ENCODE measurements around the gene POC1A. TPM values are rescaled to one million over a fixed set of nuclear protein-coding genes. Genes with fewer than 3 reads are reported as not detected.

The POC1A gene
- total and polyA plus RNA-seq, 4 experiments from 2014 or later = 0.36 to 2.4 (median 1.0) TPM

DNA sequence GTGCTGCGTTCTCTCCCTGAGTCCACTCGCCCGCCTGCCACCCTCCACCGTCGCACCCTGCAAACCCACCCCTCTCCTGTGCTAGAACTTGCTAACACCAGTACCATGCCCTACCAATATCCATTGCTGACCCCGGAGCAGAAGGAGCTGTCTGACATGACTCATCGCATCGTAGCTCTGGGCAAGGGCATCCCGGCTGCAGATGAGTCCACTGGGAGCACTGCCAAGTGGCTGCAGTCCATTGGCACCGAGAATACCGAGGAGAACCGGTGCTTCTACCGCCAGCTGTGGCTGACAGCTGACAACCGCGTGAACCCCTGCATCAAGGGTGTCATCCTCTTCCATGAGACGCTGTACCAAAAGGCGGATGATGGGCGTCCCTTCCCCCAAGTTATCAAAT, 38.8 kb upstream of the POC1A start:
- intact Hi-C loops (cut with micrococcal nuclease) = no loop called here
- ChIA-PET POLR2A (ENCODE audit: partially characterized antibody) (no interaction called here), CTCF (ENCODE audit: partially characterized antibody) (interaction anchor here (2.2 kb wide), 1 partner anchor 28 kb away, joined by 7 read pairs; no protein-coding TSS in a partner anchor)
- Mint-ChIP-seq H3K9me3 (no peaks in the 10 kb centered on the region), H3K27ac (no peak overlapping the region), H3K36me3 (no peaks in the 10 kb centered on the region), H3K4me3 (no peak overlapping the region), H3K4me1 (peaks cover 7 to 23% (median 17%) of the 10 kb centered on the region in 4 donors), H3K27me3 (no peaks in the 10 kb centered on the region)
- H3K27ac ChIP-seq (ENCODE audit: low read depth, low read length) = no peak overlapping the region
- H3K4me1 ChIP-seq (ENCODE audit: insufficient read depth, low read length) = peaks cover 11% of the 10 kb centered on the region
- no peak overlapping the region for H3K4me3 ChIP-seq (ENCODE audit: low read length in 2 of 2)
- DNase-seq = no peak
- no peaks in the 10 kb centered on the region for H3K27me3 ChIP-seq (ENCODE audit: insufficient read depth, low read length)
- no peaks in the 10 kb centered on the region for H3K9me3 ChIP-seq (ENCODE audit: control insufficient read depth in 1 of 2, low read length in 2 of 2)
- no peaks in the 10 kb centered on the region for H3K36me3 ChIP-seq (ENCODE audit: insufficient read depth, low read length)

DNA sequence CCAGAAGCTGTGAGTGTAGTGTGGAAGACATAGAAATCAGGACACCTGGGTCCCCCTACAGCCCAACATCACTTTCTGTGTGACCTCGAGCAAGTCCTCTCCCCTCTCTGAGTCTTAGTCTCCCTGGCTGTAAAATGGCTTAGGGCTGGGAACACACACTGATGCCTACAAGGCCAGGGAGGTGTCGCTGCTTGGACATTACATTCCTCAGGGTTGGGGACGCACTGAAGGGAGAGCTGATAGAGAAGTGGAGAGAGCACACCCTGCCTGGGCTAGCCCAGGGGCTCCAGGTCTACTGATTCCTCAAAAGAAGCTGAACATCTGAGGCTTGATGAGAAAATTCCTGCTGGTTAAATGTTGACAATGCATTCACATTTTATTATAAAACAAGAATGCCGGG, 37.4 kb upstream of the POC1A start:
- H3K27ac Mint-ChIP-seq = no peak overlapping the region
- Histone ChIP-seq H3K36me3 (ENCODE audit: insufficient read depth, low read length) (no peaks in the 10 kb centered on the region), H3K4me1 (ENCODE audit: insufficient read depth, low read length) (no peaks in the 10 kb centered on the region), H3K4me3 (ENCODE audit: low read length in 2 of 2) (no peak overlapping the region), H3K27ac (ENCODE audit: low read depth, low read length) (no peak overlapping the region), H3K9me3 (ENCODE audit: control insufficient read depth in 1 of 2, low read length in 2 of 2) (no peaks in the 10 kb centered on the region), H3K27me3 (ENCODE audit: insufficient read depth, low read length) (no peaks in the 10 kb centered on the region)
- DNase-seq = no peak
- intact Hi-C loops (cut with micrococcal nuclease) = no loop called here
- no peak overlapping the region for H3K4me3 Mint-ChIP-seq
- H3K36me3 Mint-ChIP-seq = no peaks in the 10 kb centered on the region
- peaks cover 1 to 10% (median 6%) of the 10 kb centered on the region in 4 donors for H3K4me1 Mint-ChIP-seq
- no peaks in the 10 kb centered on the region for H3K27me3 Mint-ChIP-seq
- no peaks in the 10 kb centered on the region for H3K9me3 Mint-ChIP-seq
- CTCF ChIA-PET (ENCODE audit: partially characterized antibody) = interaction anchor here (2.2 kb wide), 1 partner anchor 29 kb away, joined by 7 read pairs; no protein-coding TSS in a partner anchor
- POLR2A ChIA-PET (ENCODE audit: partially characterized antibody) = no interaction called here

DNA sequence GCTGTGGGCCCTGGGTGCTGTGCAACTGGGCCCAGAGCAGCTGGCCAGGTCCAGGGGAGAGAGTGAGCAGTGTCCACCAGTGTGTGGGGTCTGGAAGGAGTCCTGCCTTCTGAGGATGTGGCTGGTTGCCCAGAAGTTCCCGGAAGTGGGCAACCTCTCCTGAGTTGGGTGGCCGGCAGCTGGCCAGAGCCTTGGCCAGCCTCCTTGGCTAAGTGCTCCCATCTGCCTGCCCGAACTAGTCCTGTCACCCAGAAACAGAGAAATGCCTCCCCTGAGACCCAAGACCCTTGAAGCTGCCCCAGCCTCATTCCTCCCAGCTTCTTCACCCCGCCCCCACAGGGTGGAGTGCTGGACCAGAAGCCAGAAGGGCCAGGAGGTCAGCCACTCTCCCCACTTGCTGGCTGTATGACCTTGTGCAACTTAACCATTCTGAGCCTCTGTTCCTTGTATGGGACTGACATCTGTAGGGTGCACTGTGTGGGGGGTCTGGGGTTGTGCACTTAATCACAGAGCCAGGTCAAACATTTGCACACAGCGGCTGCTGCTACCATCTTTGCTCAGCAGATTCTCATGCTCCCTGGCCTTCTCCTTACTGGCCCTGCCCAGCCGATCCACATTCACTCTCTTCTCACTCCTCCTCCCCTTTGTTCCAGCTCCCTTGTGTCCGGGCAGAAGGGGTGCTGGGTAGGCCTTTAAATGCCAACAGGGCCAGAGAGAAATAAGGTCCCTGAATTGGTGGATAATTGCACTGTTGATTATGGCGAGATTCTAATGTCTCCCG, 36.3 kb upstream of the POC1A start:
- DNase-seq = no peak
- intact Hi-C loops (cut with micrococcal nuclease) = no loop called here
- H3K36me3 ChIP-seq (ENCODE audit: insufficient read depth, low read length) = no peaks in the 10 kb centered on the region
- no peak overlapping the region for H3K27ac ChIP-seq (ENCODE audit: low read depth, low read length)
- no peaks in the 10 kb centered on the region for H3K27me3 ChIP-seq (ENCODE audit: insufficient read depth, low read length)
- H3K4me1 Mint-ChIP-seq = peaks cover 1 to 6% (median 4%) of the 10 kb centered on the region in 4 donors
- H3K9me3 Mint-ChIP-seq = no peaks in the 10 kb centered on the region
- ChIA-PET POLR2A (ENCODE audit: partially characterized antibody) (no interaction called here), CTCF (ENCODE audit: partially characterized antibody) (no interaction called here)
- no peak overlapping the region for H3K4me3 ChIP-seq (ENCODE audit: low read length in 2 of 2)
- H3K36me3 Mint-ChIP-seq = no peaks in the 10 kb centered on the region
- no peak overlapping the region for H3K4me3 Mint-ChIP-seq
- H3K4me1 ChIP-seq (ENCODE audit: insufficient read depth, low read length) = no peaks in the 10 kb centered on the region
- H3K27ac Mint-ChIP-seq = no peak overlapping the region
- H3K9me3 ChIP-seq (ENCODE audit: control insufficient read depth in 1 of 2, low read length in 2 of 2) = no peaks in the 10 kb centered on the region
- H3K27me3 Mint-ChIP-seq = no peaks in the 10 kb centered on the region

DNA sequence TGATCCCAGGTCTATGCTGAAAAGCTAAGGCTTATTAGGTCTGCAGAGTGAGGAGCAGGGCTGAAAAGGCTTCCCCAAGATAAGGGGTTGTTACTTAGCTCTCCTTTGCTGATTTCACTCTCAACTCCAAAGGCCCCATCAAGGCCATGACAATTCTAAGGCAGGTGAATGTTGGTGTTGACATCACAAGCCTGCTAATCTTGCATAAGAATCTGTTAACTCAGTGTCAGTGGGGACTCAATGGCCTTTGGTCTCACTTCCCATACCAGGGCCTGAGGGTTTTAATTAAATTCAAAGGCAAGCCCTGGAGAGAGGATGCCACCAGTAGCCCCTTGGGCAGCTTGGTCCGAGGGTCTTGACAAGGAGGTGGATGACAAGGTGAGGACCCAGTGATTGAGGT, 34.3 kb upstream of the POC1A start:
- peaks cover 1 to 6% (median 4%) of the 10 kb centered on the region in 4 donors for H3K4me1 Mint-ChIP-seq
- ChIA-PET CTCF (ENCODE audit: partially characterized antibody) (no interaction called here), POLR2A (ENCODE audit: partially characterized antibody) (interaction anchor here (1.2 kb wide), 1 partner anchor 132 kb away, joined by 3 read pairs; the partner anchor contains the start of gene DUSP7)
- Histone ChIP-seq H3K27me3 (ENCODE audit: insufficient read depth, low read length) (no peaks in the 10 kb centered on the region), H3K36me3 (ENCODE audit: insufficient read depth, low read length) (no peaks in the 10 kb centered on the region), H3K9me3 (ENCODE audit: control insufficient read depth in 1 of 2, low read length in 2 of 2) (no peaks in the 10 kb centered on the region), H3K4me3 (ENCODE audit: low read length in 2 of 2) (no peak overlapping the region), H3K27ac (ENCODE audit: low read depth, low read length) (no peak overlapping the region), H3K4me1 (ENCODE audit: insufficient read depth, low read length) (no peaks in the 10 kb centered on the region)
- no peaks in the 10 kb centered on the region for H3K27me3 Mint-ChIP-seq
- no peaks in the 10 kb centered on the region for H3K36me3 Mint-ChIP-seq
- no peak for DNase-seq
- intact Hi-C loops (cut with micrococcal nuclease) = no loop called here
- H3K4me3 Mint-ChIP-seq = no peak overlapping the region
- no peak overlapping the region for H3K27ac Mint-ChIP-seq
- H3K9me3 Mint-ChIP-seq = no peaks in the 10 kb centered on the region

DNA sequence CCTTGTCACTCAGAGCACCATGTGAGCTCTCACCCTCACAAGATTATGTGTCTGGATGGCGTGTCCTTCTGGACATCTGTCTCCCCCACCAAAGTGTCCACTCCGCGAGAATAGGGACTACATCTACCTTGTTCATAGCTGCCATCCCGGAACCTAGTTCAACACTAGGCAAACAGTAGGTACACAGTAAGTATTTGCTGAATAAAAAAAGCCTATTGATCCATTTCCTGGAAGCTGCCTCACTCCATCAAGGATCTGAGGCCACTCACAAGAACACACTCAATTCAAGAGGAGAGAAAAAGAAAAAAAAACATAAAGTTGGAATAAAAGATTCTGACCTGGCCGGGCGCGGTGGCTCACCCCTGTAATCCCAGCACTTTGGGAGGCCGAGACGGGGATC, 32.5 kb upstream of the POC1A start:
- Mint-ChIP-seq H3K4me1 (peaks cover 3 to 18% (median 12%) of the 10 kb centered on the region in 4 donors), H3K36me3 (no peaks in the 10 kb centered on the region), H3K27me3 (no peaks in the 10 kb centered on the region), H3K4me3 (no peak overlapping the region), H3K9me3 (no peaks in the 10 kb centered on the region), H3K27ac (no peak overlapping the region)
- CTCF ChIA-PET (ENCODE audit: partially characterized antibody) = no interaction called here
- no peak overlapping the region for H3K27ac ChIP-seq (ENCODE audit: low read depth, low read length)
- H3K36me3 ChIP-seq (ENCODE audit: insufficient read depth, low read length) = no peaks in the 10 kb centered on the region
- DNase-seq = no peak
- no peaks in the 10 kb centered on the region for H3K27me3 ChIP-seq (ENCODE audit: insufficient read depth, low read length)
- intact Hi-C loops (cut with micrococcal nuclease) = no loop called here
- H3K4me1 ChIP-seq (ENCODE audit: insufficient read depth, low read length) = peaks cover 10% of the 10 kb centered on the region
- POLR2A ChIA-PET (ENCODE audit: partially characterized antibody) = no interaction called here
- H3K4me3 ChIP-seq (ENCODE audit: low read length in 2 of 2) = no peak overlapping the region
- H3K9me3 ChIP-seq (ENCODE audit: control insufficient read depth in 1 of 2, low read length in 2 of 2) = no peaks in the 10 kb centered on the region

DNA sequence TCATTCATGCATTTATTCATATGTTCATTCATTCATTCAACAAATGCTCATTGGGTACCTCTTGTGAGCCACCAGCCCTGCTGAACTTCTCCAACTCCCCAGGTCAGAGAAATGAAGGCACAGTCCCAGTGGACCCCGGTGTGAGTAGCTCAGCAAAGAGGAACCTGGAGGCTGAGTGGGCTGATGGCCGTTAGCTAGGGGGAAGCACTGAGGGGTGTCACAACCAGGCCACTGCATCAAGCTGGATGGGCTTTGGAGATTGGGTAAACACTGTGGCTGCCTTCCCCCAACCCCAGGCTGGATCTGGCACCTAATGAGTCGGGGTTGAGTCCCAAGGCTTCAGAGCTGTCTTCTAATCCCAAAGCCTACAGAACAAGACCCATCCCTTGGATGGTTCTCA, 31.6 kb upstream of the POC1A start:
- no peaks in the 10 kb centered on the region for H3K36me3 ChIP-seq (ENCODE audit: insufficient read depth, low read length)
- POLR2A ChIA-PET (ENCODE audit: partially characterized antibody) = no interaction called here

DNA sequence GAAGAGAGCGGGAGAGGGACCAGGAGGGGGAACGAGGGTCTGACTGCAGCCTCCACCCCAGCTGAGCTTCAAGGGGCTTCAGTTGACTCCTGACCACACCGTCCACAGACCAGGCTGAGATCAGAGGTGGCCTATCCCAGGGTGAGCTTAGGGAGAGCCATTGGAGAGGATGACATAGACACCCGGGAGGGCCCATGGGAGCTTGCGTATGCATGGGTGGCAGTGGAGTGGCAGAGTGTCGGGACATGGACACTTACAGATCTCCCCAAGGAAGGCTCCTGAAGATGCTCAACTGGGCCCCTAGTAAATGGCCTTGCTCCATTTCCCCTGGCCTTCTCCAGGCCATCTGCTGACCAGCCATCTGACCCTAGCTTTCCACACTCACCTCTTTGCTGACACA, 31.1 kb upstream of the POC1A start:
- H3K27me3 Mint-ChIP-seq = no peaks in the 10 kb centered on the region
- Histone ChIP-seq H3K36me3 (ENCODE audit: insufficient read depth, low read length) (no peaks in the 10 kb centered on the region), H3K27me3 (ENCODE audit: insufficient read depth, low read length) (no peaks in the 10 kb centered on the region), H3K4me3 (ENCODE audit: low read length in 2 of 2) (no peak overlapping the region), H3K4me1 (ENCODE audit: insufficient read depth, low read length) (peaks cover 15% of the 10 kb centered on the region), H3K27ac (ENCODE audit: low read depth, low read length) (no peak overlapping the region), H3K9me3 (ENCODE audit: control insufficient read depth in 1 of 2, low read length in 2 of 2) (no peaks in the 10 kb centered on the region)
- no peak overlapping the region for H3K4me3 Mint-ChIP-seq
- DNase-seq = no peak
- H3K36me3 Mint-ChIP-seq = no peaks in the 10 kb centered on the region
- no peaks in the 10 kb centered on the region for H3K9me3 Mint-ChIP-seq
- ChIA-PET CTCF (ENCODE audit: partially characterized antibody) (no interaction called here), POLR2A (ENCODE audit: partially characterized antibody) (no interaction called here)
- peaks cover 3 to 23% (median 14%) of the 10 kb centered on the region in 4 donors for H3K4me1 Mint-ChIP-seq
- no peak overlapping the region for H3K27ac Mint-ChIP-seq
- intact Hi-C loops (cut with micrococcal nuclease) = no loop called here

More for the DNA sequence above, 31.6 kb upstream of the POC1A start:
- Mint-ChIP-seq H3K9me3 (no peaks in the 10 kb centered on the region), H3K36me3 (no peaks in the 10 kb centered on the region), H3K27ac (no peak overlapping the region), H3K4me3 (no peak overlapping the region), H3K27me3 (no peaks in the 10 kb centered on the region), H3K4me1 (peaks cover 3 to 23% (median 13%) of the 10 kb centered on the region in 4 donors)
- Histone ChIP-seq H3K4me3 (ENCODE audit: low read length in 2 of 2) (no peak overlapping the region), H3K27me3 (ENCODE audit: insufficient read depth, low read length) (no peaks in the 10 kb centered on the region), H3K9me3 (ENCODE audit: control insufficient read depth in 1 of 2, low read length in 2 of 2) (no peaks in the 10 kb centered on the region), H3K4me1 (ENCODE audit: insufficient read depth, low read length) (peaks cover 15% of the 10 kb centered on the region), H3K27ac (ENCODE audit: low read depth, low read length) (no peak overlapping the region)
- no peak for DNase-seq
- CTCF ChIA-PET (ENCODE audit: partially characterized antibody) = no interaction called here
- intact Hi-C loops (cut with micrococcal nuclease) = no loop called here

All from CD4-positive, alpha-beta memory T cell (primary cell).